ENCODE results near the gene C6orf62. TPM values are rescaled to one million over a fixed set of nuclear protein-coding genes. Genes with fewer than 3 reads are reported as not detected.

C6orf62 gene
- total and polyA plus RNA-seq, 2 donors (not counting 3 experiments of a cell fraction or from before 2014, with no cell fraction given): 36.5 to 129 TPM

GRCh38 chr6:24710519-24711303, 8.2 kb downstream of the C6orf62 start:
- Histone ChIP-seq H3K27ac (ENCODE audit: insufficient read depth, low read depth, low read length) (no peak overlapping the region), H3K9ac (replicated peaks; ENCODE audit: extremely low read depth, insufficient read depth, low read length) (no peak overlapping the region), H3K9me1 (replicated peaks; ENCODE audit: control insufficient read depth, extremely low read depth, insufficient read depth, low read length) (no peaks in the 10 kb centered on the region), H3K79me2 (ENCODE audit: control insufficient read depth, insufficient read depth, low read length) (peaks cover 65% of the 10 kb centered on the region), H4K20me1 (replicated peaks; ENCODE audit: control insufficient read depth, extremely low read depth, insufficient read depth, low read length) (peaks cover 17% of the 10 kb centered on the region), H3K27me3 (ENCODE audit: control insufficient read depth in 2 of 2, insufficient read depth in 2 of 2, low read length in 2 of 2) (no peaks in the 10 kb centered on the region), H3K9me3 (replicated peaks; ENCODE audit: control insufficient read depth, insufficient read depth, low read length) (no peaks in the 10 kb centered on the region), H3K4me2 (ENCODE audit: insufficient read depth, low read length) (no peak overlapping the region), H3K36me3 (ENCODE audit: control insufficient read depth in 2 of 2, extremely low read depth in 1 of 2, insufficient read depth in 2 of 2, low read length in 2 of 2) (peaks cover 45 to 55% of the 10 kb centered on the region in 2 experiments), H2AFZ (ENCODE audit: low read depth, low read length) (no peak overlapping the region), H3K4me1 (ENCODE audit: control insufficient read depth, extremely low read depth, insufficient read depth, low read length) (peaks cover 5% of the 10 kb centered on the region), H3K4me3 (replicated peaks in 1 of 3; ENCODE audit: insufficient read depth in 1 of 3, low read depth in 1 of 3, low read length in 3 of 3) (no peak overlapping the region)
- dilution Hi-C loops (cut with MboI; ENCODE audit: extremely low pct_ligation_motif_present, low sequenced_read_pairs) (no loop called here), intact Hi-C loops (cut with micrococcal nuclease) (loop anchor here (10.0 kb wide), 1 partner anchor 304 kb away; no protein-coding TSS in a partner anchor)
- FAIRE-seq: no peak
- BruUV-seq (replicated peaks): no TSS peak
- no peak for TF ChIP-seq POLR2A (IDR thresholded peaks at IDR 0.05; ENCODE audit: low read depth, low read length)
- TF ChIP-seq GATA2 (IDR thresholded peaks at IDR 0.05; ENCODE audit: insufficient read depth, insufficient read length, low read depth, low read length): no peak
- TF ChIP-seq MYC (IDR thresholded peaks at IDR 0.05; ENCODE audit: low read depth, low read length): no peak
- TF ChIP-seq CTCF (IDR thresholded peaks at IDR 0.05; ENCODE audit: extremely low read depth in 1 of 2, insufficient read depth in 1 of 2, low read depth in 1 of 2, low read length in 2 of 2): no peak
- TF ChIP-seq POLR2AphosphoS5 (IDR thresholded peaks at IDR 0.05; ENCODE audit: insufficient read depth, low read depth, low read length): no peak
- no peak for TF ChIP-seq FOS (IDR thresholded peaks at IDR 0.05; ENCODE audit: borderline replicate concordance, insufficient read depth, low read length)
- no peak for TF ChIP-seq JUN (IDR thresholded peaks at IDR 0.05; ENCODE audit: borderline replicate concordance, insufficient read depth, insufficient read length, low read depth)
- TF ChIP-seq EZH2 (IDR thresholded peaks at IDR 0.05; ENCODE audit: borderline replicate concordance, low read depth, low read length, severe bottlenecking): no peak
- TF ChIP-seq MAX (IDR thresholded peaks at IDR 0.05; ENCODE audit: insufficient read depth, insufficient read length): no peak
- no peak for DNase-seq (ENCODE audit: low read depth, low spot score)
- ChIA-PET POLR2A (interaction anchor here (0.7 kb wide), 1 partner anchor 9 kb away, joined by 4 read pairs; no protein-coding TSS in a partner anchor), CTCF (interaction anchor here (0.6 to 1.0 kb wide), 4 partner anchors 9 to 898 kb away, joined by 3 to 6 read pairs (median 4); partner anchors contain the start of gene C6orf62)
